Measurements from ENCODE around the gene GTF2E1. TPM values are rescaled to one million over a fixed set of nuclear protein-coding genes. Genes with fewer than 3 reads are reported as not detected.
A peak's percentile ranks its signal among the peaks of the same experiment; 100 is the strongest.

Gene GTF2E1
- polyA plus RNA-seq, 2 of the 4 experiments (the other 2 are of a cell fraction), result 18.6 to 26.8 TPM

- TF ChIP-seq KDM5A (IDR thresholded peaks at IDR 0.05) (peak; percentile 81), EP300 (IDR thresholded peaks at IDR 0.05) (no peak), TP53 (CRISPR knock-in tag; IDR thresholded peaks at IDR 0.05) (no peak; the same call in 1 of the 2 replicates), RFX5 (IDR thresholded peaks at IDR 0.05) (peak; percentile 70; the same call in 1 of the 2 replicates), HDAC2 (IDR thresholded peaks at IDR 0.05) (no peak), ELK1 (IDR thresholded peaks at IDR 0.05; ENCODE audit: low read depth, low read length) (no peak)
These were observed at the start of gene GTF2E1, which contains the start of gene RABL3 (continued) for GRCh38 chr3:120742198-120742848.

GRCh38 chr3:120693439-120694171, 48.9 kb upstream of the GTF2E1 start:
- ATAC-seq (peak in 1 of 2 experiments; percentile 85; a peak in 3 of 6 replicates), FAIRE-seq (peak; percentile 89), DNase-seq (ENCODE audit: low read depth in 1 of 2, low spot score in 1 of 2) (peak in 1 of 2 experiments; percentile 71)
- ChIA-PET CTCF (interaction anchor here (0.7 to 2.2 kb wide), 2 partner anchors 13 to 101 kb away, joined by 3 to 8 read pairs; no protein-coding TSS in a partner anchor), POLR2A (interaction anchor here (1.6 kb wide), 1 partner anchor 15 kb away, joined by 5 read pairs; no protein-coding TSS in a partner anchor)
- TF ChIP-seq FOSB (CRISPR knock-in tag; IDR thresholded peaks at IDR 0.05), result no peak
- TF ChIP-seq RFX5 (IDR thresholded peaks at IDR 0.05), result no peak
- TF ChIP-seq, protein P1, sequence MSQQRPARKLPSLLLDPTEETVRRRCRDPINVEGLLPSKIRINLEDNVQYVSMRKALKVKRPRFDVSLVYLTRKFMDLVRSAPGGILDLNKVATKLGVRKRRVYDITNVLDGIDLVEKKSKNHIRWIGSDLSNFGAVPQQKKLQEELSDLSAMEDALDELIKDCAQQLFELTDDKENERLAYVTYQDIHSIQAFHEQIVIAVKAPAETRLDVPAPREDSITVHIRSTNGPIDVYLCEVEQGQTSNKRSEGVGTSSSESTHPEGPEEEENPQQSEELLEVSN (IDR thresholded peaks at IDR 0.05; ENCODE audit: borderline replicate concordance, low read depth), result no peak
- no peak for TF ChIP-seq HOXA7 (CRISPR knock-in tag; IDR thresholded peaks at IDR 0.05)
- no peak for TF ChIP-seq KDM1A (IDR thresholded peaks at IDR 0.05; ENCODE audit: low read depth)
- no peak for TF ChIP-seq EHF (CRISPR knock-in tag; IDR thresholded peaks at IDR 0.05)
- no peak for TF ChIP-seq RNF2 (IDR thresholded peaks at IDR 0.05; ENCODE audit: borderline replicate concordance, low read depth)
- TF ChIP-seq REST (IDR thresholded peaks at IDR 0.05), result no peak
- TF ChIP-seq FOSL2 (IDR thresholded peaks at IDR 0.05), result no peak
- TF ChIP-seq FOSL2 (CRISPR knock-in tag; IDR thresholded peaks at IDR 0.05), result peak; percentile 48; the same call in 1 of the 2 replicates
- TF ChIP-seq RAD21 (conservative IDR thresholded peaks at IDR 0.05 in 1 of 2, IDR thresholded peaks at IDR 0.05 in 1 of 2), result no peak
- TF ChIP-seq NFE2L2 (conservative IDR thresholded peaks at IDR 0.05; ENCODE audit: low read length), result peak; percentile 89
- no peak for TF ChIP-seq ZNF302 (CRISPR knock-in tag; IDR thresholded peaks at IDR 0.05)
- TF ChIP-seq HES2 (IDR thresholded peaks at IDR 0.05), result no peak
- no peak for TF ChIP-seq HEYL (CRISPR knock-in tag; IDR thresholded peaks at IDR 0.05)
- TF ChIP-seq CEBPB (IDR thresholded peaks at IDR 0.05), result 0 out of 4 replicates have a peak, but pooled peaks of 1 of the 2 experiments have one; percentile 4
- no peak for TF ChIP-seq HOXB13 (CRISPR knock-in tag; IDR thresholded peaks at IDR 0.05; ENCODE audit: low read depth)
- TF ChIP-seq TFCP2L1 (CRISPR knock-in tag; IDR thresholded peaks at IDR 0.05), result no peak
- no peak for TF ChIP-seq MAX (IDR thresholded peaks at IDR 0.05)
- no peak for TF ChIP-seq MAZ (IDR thresholded peaks at IDR 0.05; ENCODE audit: borderline replicate concordance, low read depth, low read length)
- no peak for TF ChIP-seq CHD2 (IDR thresholded peaks at IDR 0.05; ENCODE audit: low read length, partially characterized antibody)
- peak; percentile 97 for TF ChIP-seq MAFK (IDR thresholded peaks at IDR 0.05; ENCODE audit: partially characterized antibody)
- no peaks in the 10 kb centered on the region for H3K9me3 ChIP-seq
- peak overlapping the region; percentile 79 to 86 for H3K27ac ChIP-seq
- H3K4me1 ChIP-seq, result peaks cover 38% of the 10 kb centered on the region
- peak overlapping the region; percentile 54 for H3K4me2 ChIP-seq
- no peak overlapping the region for H3K4me3 ChIP-seq
- 89% methylated on average over 1 of the region's 1 CpG for WGBS (ENCODE audit: missing lambda C conversion rate)

All from A549 (cell line).